Brain microvascular endothelial cell (primary cell): ENCODE measurements around the gene NSUN4.
"Not testable (repeated sequence)": the region's sequence is repeated elsewhere in the genome, so short reads cannot be mapped to it uniquely, and the experiment has no call there.

Experiments
- DNase-seq: peaks from one replicate; pipeline ENCODE4 v3.0.0-alpha.2; 2020
- H3K27ac ChIP-seq: fragments of 250-450 bp; sonication (Bioruptor Pico); 2 replicates; pipeline ENCODE4 v1.5.1; 2020; ENCODE audit warnings: mild to moderate bottlenecking, moderate library complexity
- H3K27me3 ChIP-seq: fragments of 250-450 bp; sonication (Bioruptor Pico); replicated peaks from 2 replicates; pipeline ENCODE4 v1.5.1; 2020; ENCODE audit warnings: mild to moderate bottlenecking
- H3K36me3 ChIP-seq: fragments of 250-450 bp; sonication (Bioruptor Pico); replicated peaks from 2 replicates; pipeline ENCODE4 v1.5.1; 2020; ENCODE audit warnings: mild to moderate bottlenecking
- H3K4me3 ChIP-seq: 2 replicates; pipeline ENCODE4 v1.5.1; 2011; ENCODE audit warnings: low read depth, mild to moderate bottlenecking, control low read depth, low read length, moderate library complexity
- in situ Hi-C: cut with HindIII; loops from 2 replicates; pipeline ENCODE4 v1.10.0; 2017; ENCODE audit warnings: low sequenced_read_pairs, low pct_ligation_motif_present
- TF ChIP-seq, protein P1 (sequence below): IDR thresholded peaks from 2 replicates; pipeline ENCODE4 v1.5.1; 2011; ENCODE audit warnings: low read depth, mild to moderate bottlenecking, moderate library complexity, low read length, control low read depth, inconsistent platforms; ENCODE audit errors: missing control alignments

NSUN4 gene

GRCh38 chr1:46344481-46344880 is 3.9 kb downstream of the NSUN4 start:
- Histone ChIP-seq H3K36me3 (peaks cover 44% of the 10 kb centered on the region), H3K27me3 (no peaks in the 10 kb centered on the region), H3K4me3 (no peak overlapping the region), H3K27ac (no peak overlapping the region)
- in situ Hi-C loops = no loop called here
- TF ChIP-seq, protein P1, sequence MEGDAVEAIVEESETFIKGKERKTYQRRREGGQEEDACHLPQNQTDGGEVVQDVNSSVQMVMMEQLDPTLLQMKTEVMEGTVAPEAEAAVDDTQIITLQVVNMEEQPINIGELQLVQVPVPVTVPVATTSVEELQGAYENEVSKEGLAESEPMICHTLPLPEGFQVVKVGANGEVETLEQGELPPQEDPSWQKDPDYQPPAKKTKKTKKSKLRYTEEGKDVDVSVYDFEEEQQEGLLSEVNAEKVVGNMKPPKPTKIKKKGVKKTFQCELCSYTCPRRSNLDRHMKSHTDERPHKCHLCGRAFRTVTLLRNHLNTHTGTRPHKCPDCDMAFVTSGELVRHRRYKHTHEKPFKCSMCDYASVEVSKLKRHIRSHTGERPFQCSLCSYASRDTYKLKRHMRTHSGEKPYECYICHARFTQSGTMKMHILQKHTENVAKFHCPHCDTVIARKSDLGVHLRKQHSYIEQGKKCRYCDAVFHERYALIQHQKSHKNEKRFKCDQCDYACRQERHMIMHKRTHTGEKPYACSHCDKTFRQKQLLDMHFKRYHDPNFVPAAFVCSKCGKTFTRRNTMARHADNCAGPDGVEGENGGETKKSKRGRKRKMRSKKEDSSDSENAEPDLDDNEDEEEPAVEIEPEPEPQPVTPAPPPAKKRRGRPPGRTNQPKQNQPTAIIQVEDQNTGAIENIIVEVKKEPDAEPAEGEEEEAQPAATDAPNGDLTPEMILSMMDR = no peak
- no peak for DNase-seq

DNA sequence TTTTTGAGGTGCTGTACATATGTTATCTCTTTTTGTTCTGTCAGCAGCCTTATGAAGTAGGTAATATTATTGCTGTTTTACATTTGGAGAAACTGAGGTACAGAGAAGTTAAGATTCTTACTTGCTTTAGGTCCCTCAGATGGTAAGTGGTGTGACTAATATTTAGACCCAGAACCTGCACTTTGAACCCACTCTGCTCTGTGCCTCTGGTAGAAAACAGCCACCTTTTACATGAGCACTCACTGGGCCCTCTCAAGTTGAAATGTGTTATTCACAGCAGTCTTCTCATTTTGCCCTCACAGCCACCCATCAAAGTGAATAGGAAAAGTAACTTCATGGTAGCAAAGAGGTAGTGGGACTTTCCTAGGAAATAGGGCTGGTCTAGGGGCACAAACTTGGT is 4.7 kb downstream of the NSUN4 start:
- Histone ChIP-seq H3K36me3 (peaks cover 52% of the 10 kb centered on the region), H3K27ac (no peak overlapping the region)
- no peak for DNase-seq

DNA sequence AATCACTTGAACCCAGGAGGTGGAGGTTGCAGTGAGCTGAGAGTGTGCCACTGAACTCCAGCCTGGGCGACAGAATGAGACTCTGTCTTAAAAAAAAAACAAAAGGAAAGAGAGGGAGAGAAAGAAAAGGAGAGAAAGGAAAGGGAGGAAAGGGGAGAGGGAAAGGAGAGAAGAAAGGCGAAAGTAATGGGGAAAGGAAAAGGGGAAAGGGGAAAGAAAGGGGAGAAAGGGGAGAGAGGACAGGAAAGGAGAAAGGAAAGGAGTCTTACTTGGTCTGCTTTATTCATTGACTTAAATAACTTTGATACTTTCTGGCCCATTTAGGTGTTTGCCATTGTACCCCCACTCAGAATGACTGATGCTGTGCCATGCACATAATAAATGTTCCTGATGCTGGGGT is 11.8 kb downstream of the NSUN4 start:
- peaks cover 67% of the 10 kb centered on the region for H3K36me3 ChIP-seq
- H3K27ac ChIP-seq = no peak overlapping the region
- no peak for DNase-seq
- no peaks in the 10 kb centered on the region for H3K27me3 ChIP-seq
- in situ Hi-C loops = no loop called here
- TF ChIP-seq, protein P1 = no peak
- no peak overlapping the region for H3K4me3 ChIP-seq

More for the DNA sequence above, 4.7 kb downstream of the NSUN4 start:
- no peak overlapping the region for H3K4me3 ChIP-seq
- in situ Hi-C loops = no loop called here
- TF ChIP-seq, protein P1 = no peak
- H3K27me3 ChIP-seq = no peaks in the 10 kb centered on the region

DNA sequence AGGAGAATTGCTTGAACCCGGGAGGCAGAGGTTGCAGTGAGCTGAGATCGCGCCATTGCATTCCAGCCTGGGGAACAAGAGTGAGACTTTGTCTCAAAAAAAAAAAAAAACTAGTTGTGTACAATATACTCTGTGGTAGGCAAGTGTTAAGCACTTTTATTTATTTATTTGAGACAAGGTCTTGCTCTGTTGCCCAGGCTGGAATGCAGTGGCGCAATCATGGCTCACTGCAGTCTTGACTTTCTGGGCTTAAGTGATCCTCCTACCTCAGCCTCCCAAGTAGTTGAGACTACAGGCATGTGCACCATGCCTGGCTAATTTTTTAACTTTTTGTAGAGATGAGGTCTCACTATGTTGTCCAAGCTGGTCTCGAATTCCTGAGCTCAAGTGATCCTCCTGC is 15.3 kb downstream of the NSUN4 start:
- in situ Hi-C loops, H3K27me3 ChIP-seq, H3K27ac ChIP-seq, H3K4me3 ChIP-seq, DNase-seq: not testable (repeated sequence)
- H3K36me3 ChIP-seq = peaks cover 51% of the 10 kb centered on the region

- peaks cover 48% of the 10 kb centered on the region for H3K36me3 ChIP-seq
- TF ChIP-seq, protein P1 = no peak
- no peak overlapping the region for H3K27ac ChIP-seq
- DNase-seq = no peak
- no peaks in the 10 kb centered on the region for H3K27me3 ChIP-seq
- in situ Hi-C loops = no loop called here
- H3K4me3 ChIP-seq = no peak overlapping the region
Observed at GRCh38 chr1:46362158-46362557, 21.6 kb downstream of the NSUN4 start.

DNA sequence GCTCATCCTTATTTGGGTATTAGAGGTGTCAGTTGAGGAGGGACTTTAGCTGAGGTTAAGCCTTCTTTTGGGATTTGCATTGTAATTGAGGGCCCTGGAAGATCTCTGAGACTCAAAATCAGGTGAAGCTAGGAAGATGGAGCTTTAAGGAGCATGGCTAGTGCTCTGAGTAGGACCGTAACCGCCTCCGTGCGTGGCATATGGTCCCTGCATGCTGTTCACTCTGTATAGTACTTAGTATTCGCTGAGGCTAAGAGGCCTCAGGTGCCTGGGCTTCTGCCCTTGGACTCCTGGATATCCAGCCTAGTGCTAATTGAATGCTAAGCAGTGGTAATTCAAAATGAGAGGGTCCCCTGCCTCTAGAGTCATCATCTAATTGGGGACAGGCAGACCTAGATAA is 22.5 kb downstream of the NSUN4 start:
- in situ Hi-C loops = no loop called here
- peaks cover 47% of the 10 kb centered on the region for H3K36me3 ChIP-seq
- DNase-seq = no peak
- H3K4me3 ChIP-seq = no peak overlapping the region
- H3K27me3 ChIP-seq = no peaks in the 10 kb centered on the region
- no peak overlapping the region for H3K27ac ChIP-seq
- TF ChIP-seq, protein P1 = no peak

DNA sequence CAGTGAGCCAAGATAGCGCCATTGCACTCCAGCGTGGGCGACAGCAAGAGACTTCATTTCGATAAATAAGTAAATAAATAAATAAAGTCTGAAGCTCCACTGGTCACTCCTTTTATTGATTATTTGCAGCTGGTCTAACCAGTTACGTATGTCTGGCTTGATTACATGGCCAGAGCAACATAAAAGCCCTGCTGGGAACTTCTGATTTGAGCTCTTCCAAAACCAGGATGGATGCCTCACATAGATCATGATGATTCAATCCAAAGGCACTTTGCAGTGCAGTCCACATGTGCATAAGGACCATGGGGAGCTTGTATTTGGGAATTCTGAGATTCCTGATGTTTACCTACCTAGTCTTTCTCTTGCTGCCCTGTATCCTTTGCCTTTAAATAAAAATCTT is 24.0 kb downstream of the NSUN4 start:
- DNase-seq = no peak
- TF ChIP-seq, protein P1 = no peak
- Histone ChIP-seq H3K36me3 (peaks cover 40% of the 10 kb centered on the region), H3K27me3 (no peaks in the 10 kb centered on the region), H3K27ac (no peak overlapping the region), H3K4me3 (no peak overlapping the region)
- in situ Hi-C loops = no loop called here

GRCh38 chr1:46365796-46366195 is 25.2 kb downstream of the NSUN4 start:
- H3K27me3 ChIP-seq, DNase-seq, H3K27ac ChIP-seq, H3K4me3 ChIP-seq, in situ Hi-C loops: not testable (repeated sequence)
- H3K36me3 ChIP-seq = peaks cover 34% of the 10 kb centered on the region
